Stimulated activated CD4-positive, alpha-beta T cell treated with anti-CD3 and anti-CD28 coated beads, Interleukin-2, amount 100 ng/mL, for 24 hours (primary cell): ENCODE results near the gene GTF2A1L.
"Not testable (repeated sequence)": the region's sequence is repeated elsewhere in the genome, so short reads cannot be mapped to it uniquely, and the experiment has no call there.

Experiments
- DNase-seq, 2 donors: peaks; one replicate each; pipeline ENCODE4 v3.0.0-alpha.2; 2020

Gene GTF2A1L, protein sequence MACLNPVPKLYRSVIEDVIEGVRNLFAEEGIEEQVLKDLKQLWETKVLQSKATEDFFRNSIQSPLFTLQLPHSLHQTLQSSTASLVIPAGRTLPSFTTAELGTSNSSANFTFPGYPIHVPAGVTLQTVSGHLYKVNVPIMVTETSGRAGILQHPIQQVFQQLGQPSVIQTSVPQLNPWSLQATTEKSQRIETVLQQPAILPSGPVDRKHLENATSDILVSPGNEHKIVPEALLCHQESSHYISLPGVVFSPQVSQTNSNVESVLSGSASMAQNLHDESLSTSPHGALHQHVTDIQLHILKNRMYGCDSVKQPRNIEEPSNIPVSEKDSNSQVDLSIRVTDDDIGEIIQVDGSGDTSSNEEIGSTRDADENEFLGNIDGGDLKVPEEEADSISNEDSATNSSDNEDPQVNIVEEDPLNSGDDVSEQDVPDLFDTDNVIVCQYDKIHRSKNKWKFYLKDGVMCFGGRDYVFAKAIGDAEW

DNA sequence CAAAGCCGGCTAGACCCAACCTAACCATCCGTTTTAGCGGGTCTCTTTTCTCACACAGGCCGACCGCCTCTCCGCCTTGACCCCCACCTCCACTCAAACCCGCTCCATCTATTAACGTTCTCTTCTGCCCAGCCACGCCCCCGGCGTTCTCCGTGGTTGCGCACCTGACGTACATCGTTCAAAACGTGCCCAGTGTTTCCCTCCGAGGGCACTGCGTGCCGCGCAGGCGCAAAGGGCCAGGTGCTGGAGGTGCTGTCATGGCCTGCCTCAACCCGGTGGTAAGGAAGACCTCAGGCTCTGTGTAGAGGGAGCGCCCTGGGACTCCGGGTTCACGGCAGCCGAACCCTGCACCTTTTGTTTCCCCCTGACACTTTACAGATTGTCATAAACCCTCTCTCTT, at the start of gene GTF2A1L:
Gene GTF2A1L (plus strand): TSS at position 239 of the 400 bp plus-strand sequence. CDS start 19 bp downstream, at position 258.
- no peak for DNase-seq

DNA sequence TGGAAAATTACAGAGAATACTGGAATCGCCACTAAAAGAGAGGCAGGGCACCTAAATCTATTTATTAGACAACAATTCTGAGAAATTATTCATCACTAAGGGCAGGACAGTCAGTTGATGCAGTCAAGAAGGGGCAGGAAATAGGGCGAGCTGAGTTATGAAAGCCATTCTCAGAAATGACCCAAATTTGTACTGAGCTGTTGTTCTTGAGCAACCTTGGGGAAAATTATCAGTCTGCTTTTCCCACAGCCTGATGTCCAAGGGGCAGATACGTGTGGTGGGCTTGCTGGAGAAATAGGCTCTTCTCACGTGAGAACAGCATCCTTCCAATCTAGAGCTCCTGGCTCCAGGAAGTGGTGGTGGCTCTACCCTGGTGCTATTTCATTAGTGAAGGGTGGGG, 49.1 kb upstream of the GTF2A1L start:
- DNase-seq, result no peak

DNA sequence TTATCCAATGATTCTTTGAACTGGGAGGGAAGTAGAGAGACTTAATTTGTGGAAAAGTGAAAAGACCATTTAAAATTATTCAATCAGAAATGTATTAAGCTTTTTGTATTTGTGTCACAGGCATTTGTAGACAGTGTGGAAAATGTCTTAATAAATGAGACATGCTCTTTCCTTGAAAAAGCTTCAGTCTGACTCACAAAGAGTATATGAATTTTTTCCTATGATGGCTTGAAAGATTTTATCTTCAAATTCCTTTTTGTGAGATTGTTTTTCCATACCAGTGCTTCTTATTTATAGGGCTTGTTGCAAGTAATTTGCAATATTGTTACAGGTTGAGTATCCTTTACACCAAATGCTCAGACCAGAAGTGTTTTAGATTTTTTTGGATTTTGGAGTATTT, 48.2 kb upstream of the GTF2A1L start:
- DNase-seq, result no peak

DNA sequence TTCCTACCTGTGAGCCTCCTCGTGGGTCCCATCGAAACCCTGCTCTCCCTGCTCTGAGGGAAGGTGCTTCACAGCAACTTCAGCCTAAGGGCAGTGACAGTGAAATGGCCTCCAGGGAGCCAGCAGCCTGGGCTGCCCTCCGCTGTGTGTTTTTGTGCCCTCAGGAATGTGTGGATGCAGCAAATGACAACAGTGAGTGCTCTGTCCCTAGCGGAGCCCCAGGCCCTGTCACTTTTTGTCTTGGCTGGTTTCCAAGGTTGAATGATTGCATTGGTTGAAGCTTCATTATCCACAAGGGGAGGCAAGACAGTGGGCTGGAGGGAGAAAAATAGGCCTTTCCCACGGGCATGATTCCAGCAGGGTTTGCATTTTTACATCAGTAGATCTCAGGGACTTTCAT, 44.8 kb upstream of the GTF2A1L start:
- no peak for DNase-seq

DNA sequence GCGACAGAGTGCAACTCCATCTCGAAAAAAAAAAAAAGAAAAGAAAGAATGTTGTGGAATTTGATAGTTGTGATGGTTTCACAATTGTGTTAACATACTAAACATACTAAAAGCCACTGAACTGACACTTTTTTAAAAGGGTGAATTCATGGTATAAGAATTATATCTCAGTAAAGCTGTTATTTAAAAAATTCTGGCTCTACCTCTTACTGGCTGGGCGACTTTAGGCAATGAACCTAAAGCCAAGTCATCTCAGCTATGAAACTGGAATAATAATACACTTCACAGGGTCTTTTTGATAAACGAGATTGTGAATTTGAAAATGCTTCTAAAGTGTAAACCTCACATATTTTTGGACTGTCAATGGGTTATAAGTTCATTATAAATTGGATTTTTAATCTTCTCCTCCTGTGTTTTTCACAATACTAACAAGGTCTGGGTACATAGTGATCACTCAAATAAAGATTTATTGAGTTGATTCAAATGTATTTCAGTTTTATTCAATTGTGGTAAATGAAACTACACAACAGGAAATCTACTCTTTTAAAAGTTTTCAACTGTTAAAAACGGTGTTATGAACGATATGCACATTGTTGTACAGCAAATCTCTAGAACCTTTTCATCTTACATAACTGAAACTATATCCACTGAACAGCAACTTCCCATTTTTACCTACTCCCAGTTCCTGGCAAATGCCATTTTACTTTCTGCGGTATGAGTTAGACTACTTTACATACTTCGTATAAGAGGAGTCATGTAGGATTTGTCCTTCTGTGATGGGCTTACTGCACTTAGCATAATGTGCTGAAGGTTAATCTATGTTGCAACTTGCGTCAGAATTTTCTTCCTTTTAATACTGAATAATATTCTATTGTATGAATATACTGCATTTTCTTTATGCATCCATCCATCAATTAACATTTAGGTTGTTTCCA, 43.0 kb upstream of the GTF2A1L start:
- no peak for DNase-seq

DNA sequence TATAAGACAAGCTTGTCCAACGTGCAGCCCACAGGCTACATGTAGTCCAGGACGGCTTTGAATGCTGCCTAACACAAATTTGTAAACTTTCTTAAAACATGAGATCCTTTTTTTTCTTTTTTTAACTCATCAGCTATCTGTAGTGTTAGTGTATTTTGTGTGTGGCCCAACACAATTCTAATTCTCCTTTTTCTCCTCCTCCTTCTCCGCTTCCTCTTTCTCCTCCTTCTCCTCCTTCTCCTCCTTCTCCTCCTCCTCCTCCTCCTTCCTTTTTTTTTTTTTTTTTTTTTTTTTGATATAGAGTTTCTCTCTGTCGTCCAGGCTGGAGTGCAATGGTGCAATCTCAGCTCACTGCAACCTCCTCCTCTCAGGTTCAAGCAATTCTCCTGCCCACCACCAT, 39.3 kb upstream of the GTF2A1L start:
- no peak for DNase-seq

DNA sequence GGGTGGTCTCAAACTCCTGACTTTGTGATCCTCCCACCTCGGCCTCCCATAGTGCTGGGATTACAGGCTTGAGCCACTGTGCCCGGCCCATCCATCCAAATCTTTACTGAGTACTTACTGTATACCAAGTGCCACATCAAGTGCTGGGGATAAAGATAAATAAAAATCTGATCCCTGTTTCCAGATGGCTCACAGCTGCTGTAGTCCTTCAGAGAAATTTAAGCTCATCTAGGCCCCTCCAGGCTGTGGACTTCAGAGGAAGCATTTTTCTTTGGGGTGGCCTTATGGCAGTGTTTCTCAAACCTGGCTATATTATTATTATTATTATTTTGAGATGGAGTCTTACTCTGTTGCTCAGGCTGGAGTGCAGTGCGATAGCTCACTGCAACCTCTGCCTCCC, 33.7 kb upstream of the GTF2A1L start:
- DNase-seq, result no peak

DNA sequence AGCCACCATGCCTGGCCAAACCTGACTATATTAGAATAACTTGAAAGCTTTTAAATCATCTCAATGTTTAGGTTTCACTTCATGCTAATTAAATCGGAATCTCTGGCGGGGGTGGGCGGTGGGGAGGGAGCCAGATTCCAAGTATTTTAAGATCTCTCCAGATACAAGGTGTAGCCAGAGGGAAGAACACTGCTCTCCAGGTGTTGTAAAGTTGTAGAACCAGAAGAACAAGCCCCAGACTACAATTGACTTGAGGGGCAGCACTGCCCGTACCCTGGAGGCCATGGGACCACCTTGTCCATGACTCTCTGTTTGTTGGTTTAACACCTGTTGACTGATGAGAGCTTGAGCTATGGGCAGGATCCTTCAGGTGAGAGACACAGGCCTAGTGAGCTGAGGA, 33.1 kb upstream of the GTF2A1L start:
- DNase-seq, result no peak

DNA sequence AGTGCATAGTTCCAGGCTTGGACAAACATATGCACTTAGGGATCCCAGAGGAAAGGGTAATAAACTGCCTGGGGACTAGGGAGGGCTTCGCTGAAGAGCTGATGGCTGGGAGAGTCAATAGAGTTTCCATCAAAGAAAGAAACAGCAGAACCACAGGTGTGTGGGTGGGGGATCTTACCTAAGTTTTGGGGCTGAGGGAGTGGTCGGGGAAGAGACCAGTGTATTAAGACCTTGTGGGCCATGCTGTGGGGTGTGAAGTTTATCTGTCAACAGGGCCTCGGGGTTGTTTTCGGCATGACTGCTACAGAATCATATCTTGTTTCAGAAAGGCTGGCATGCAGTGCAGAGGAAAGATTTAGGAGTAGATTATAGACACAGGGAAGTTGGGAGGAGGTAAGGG, 31.2 kb upstream of the GTF2A1L start:
- DNase-seq, result no peak

DNA sequence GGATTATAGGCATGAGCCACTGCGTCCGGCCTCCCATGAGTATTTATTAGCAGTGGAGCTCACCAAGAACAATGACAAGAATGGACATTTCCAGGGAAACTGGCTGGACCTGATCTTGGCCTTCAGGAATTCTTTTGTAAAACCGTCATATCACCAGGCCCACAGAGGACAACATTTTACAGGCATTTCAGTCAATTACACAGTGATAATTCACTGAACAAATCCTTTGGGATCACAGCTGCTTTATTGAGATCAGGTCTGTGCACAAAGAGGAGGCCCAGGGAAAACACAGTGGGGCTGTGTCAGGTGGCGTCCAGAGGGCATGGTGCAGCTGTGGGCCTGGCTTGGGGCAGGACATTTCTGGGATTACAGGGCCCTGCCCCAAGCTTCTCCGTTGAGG, 30.1 kb upstream of the GTF2A1L start:
- no peak for DNase-seq

DNA sequence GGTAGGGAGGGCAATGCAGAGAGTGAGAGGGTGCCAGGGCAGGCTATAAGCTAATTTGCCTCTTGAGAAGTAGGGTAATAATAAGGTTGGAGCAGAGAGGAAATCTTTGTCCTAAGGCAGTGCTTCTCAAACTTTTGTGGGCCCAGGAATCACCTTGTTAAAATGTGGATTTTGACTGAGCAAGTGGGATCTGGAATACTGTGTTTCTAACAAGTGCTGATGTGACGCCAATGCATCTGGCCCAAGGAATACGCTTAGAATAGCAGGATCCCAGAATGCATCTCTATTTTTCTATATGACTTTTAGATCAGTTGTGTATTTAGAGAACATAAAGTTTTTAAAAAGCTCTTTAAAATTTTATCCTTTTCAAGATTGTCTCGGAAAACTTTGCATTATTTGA, 29.7 kb upstream of the GTF2A1L start:
- no peak for DNase-seq

DNA sequence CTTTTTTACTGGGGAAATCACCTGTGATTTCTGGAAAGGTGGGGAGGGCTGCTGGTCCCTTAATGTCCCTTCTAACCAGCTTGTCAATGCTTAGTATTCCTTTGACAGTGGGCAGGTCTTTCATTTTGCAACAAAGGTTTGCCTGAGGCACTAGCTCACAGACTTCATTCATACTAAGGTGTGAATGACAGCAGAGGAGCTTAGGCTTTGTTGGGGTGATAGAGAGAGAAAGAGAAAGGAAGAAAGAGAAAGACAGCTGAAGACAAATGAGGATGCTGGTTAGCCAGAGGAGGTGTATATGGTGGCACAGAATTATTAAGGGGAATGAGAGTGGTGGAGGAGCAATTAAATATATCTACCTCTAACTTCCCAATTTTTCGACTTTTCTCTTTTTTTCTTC, 28.9 kb upstream of the GTF2A1L start:
- DNase-seq, result no peak

DNA sequence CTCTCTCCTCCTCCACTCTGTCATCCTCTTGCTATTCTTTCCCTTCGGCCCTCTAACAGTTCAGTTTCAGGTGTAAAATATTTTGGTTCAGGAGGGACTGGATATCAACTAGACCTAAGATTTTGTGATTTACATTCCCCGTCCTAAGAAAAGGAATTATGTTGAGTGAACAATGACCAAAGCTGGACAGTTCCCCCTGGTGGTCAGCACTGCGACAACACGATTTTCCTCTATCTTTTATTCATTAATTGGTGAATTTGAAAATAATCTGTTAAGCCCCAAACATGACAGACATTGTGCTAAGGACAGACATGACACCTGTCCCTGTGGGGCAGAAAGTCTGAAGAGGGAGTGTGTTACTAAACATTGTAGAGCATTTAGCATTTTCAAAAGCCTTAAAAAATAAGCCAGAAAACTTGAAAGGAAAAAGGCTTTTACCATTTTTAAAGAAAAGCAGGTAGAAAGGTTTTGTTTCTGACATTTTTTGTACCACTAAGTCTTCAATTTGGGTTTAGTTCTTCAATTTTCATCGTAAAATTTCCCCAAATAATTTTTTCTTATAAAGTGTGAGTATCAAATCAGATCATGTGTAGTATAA, 28.4 kb upstream of the GTF2A1L start:
- DNase-seq, result peak in 1 of 2 donors; percentile 8

DNA sequence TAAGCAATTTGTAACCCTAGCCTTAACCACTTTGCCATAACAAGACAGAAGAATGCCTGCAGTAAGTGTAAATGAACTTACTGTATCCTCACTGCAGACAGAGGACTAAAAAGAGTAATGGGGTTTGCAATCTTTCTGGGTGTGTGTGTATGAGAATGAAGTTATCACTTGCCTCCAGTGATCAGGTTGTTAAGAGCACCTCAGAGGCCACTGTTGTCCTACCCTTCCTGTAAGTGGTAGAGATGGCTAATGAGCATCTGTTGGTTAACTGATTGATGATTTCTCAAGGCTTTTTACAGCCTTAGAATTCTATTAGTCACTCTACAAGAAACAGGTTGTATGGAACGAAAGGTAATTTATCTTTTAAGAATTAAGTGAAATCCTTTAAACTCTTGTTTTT, 27.6 kb upstream of the GTF2A1L start:
- DNase-seq, result no peak

DNA sequence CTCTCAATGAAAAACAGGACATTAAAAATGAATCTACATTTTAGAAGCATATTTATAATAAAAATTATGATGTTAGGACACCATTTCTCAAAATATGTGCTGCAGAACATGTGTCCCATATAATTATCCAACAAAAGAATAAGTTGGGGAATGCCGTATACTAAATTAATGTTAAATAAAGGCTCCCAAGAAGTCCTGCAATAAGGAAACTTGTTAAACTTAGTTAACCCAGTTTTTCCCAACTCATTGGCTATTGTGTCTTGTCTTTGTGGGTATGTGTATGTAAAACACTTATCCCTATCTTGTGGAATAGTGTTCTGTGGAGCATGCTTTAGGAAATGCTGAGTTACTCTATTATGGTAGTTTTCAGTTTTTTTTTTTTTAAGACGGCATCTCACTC, 25.6 kb upstream of the GTF2A1L start:
- DNase-seq, result no peak

DNA sequence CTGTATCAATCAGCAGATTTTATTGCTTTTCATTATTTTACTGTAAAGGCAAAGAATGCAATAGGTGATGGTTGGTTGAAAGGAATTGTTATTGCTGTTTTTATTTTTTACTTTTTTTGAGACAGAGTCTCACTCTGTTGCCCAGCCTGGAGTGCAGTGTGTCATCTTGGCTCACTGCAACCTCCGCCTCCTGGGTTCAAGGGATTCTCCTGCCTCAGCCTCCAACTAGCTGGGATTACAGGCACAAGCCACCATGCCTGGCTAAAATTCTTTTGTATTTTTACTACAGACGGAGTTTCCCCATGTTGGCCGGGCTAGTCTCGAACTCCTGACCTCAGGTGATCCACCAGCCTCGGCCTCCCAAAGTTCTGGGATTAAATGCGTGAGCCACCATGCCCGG, 20.9 kb upstream of the GTF2A1L start:
- DNase-seq, result not testable (repeated sequence)

DNA sequence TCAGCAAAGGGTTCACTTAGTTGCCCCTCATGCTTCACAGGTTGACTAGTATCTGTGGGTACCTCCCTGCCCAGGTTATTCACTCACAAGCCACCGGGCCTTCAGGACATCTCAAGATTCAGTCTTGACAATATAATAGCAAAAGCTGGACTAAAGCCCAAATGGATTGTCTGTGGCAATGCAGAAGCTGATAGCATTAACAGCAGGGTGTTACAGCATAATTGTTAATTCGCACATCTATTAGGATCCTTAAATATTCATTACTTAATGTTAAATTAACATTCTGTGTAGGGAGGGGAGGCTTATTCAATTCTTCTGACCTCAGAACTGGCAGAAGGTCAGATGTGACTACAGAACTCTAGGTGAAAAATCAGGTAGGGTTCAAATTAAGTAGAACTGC, 20.2 kb upstream of the GTF2A1L start:
- no peak for DNase-seq

DNA sequence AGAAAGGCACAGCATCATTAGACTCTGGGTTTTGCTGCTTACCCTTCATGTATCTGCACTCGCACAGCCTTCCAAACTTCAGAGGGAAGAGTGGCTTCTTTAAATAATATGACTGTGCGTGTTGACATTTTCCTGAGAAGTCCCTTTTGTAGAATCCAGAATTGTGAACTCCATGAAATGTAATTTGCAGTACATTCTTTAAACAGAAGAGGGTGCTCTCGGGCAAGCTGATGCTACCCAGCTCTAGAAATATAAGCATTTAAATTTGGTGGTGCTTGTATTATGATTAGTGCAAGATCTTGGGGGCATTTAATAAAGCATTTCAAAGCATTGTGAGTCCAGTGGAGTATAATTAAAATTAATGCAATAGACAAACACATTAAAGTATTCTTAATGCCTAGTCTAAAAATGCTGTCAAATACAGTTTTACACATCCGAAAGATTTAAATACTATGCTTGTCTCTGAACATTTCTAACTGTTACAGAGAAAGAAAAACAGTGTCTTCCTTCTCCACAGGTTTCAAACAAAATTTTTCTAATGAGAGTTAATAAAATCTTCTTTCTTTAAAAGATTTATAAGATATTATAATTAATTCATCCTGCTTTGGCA, 17.3 kb upstream of the GTF2A1L start:
- DNase-seq, result no peak

DNA sequence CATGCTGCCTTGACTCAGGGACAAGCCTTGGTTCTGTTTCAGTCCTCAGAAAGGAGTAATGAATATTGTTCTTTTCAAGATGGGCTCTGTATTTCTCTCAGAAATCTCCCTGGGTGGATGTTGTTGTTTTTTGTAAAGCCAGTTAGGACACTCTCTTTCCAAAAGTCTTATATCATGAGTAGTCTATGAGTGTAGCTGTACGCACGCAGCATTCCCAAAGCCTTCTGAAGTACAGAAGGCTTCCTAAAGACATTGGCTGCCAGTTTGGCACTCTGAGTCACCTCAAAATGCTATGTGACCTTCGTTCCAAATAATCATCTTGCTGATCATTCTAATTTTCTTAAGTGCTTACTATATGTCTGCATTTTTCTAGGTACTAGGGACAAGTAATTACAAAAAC, 16.7 kb upstream of the GTF2A1L start:
- no peak for DNase-seq

DNA sequence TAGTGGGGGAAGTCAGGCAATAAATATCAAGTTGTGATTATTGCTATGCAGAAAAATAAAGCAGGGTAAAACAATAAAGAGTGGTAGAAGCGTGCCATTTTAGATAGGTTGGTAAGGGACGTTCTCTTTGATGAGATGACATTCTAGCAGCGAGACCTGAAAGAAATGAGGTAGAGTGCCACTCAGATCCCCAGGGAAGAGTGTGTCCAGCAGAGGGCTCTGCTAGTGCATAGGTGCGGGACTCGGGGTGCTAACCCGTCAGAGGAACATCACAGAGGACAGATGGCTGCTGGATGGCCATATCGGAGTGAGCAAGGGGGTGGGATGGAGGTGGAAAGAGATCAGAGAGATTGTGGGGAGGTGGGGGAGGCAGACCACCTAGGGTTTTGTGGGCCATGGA, 16.3 kb upstream of the GTF2A1L start:
- DNase-seq, result peak in 1 of 2 donors; percentile 9

DNA sequence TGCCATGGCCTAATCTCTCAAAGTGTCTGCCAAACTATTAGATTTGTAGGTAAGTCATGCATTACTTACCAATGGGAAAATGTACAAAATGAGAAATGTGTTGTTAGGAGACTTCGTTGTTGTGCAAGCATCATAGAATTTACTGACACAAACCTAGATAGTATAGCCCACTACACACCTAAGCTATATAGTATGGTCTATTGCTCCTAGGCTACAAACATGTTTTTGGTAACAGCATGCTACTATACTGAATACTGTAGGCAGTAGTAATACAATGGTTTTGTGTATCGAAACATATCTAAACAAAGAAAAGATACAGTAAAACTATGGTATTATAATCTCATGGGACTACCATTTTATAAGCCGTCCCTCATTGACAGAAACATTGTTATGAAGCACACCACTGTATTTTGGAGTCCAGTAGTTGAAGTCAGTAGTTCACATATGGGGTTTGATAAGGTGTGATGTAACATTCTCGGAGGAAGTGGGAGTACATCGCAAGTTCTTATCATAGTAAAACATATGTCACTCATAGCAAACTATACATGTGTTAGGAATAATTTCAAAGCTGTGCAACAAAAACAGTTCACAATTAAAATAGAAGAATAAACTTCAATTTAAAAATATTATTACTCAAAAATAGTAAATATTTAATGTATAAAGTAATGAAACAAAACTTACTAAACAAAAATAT, 12.0 kb upstream of the GTF2A1L start:
- DNase-seq, result no peak

DNA sequence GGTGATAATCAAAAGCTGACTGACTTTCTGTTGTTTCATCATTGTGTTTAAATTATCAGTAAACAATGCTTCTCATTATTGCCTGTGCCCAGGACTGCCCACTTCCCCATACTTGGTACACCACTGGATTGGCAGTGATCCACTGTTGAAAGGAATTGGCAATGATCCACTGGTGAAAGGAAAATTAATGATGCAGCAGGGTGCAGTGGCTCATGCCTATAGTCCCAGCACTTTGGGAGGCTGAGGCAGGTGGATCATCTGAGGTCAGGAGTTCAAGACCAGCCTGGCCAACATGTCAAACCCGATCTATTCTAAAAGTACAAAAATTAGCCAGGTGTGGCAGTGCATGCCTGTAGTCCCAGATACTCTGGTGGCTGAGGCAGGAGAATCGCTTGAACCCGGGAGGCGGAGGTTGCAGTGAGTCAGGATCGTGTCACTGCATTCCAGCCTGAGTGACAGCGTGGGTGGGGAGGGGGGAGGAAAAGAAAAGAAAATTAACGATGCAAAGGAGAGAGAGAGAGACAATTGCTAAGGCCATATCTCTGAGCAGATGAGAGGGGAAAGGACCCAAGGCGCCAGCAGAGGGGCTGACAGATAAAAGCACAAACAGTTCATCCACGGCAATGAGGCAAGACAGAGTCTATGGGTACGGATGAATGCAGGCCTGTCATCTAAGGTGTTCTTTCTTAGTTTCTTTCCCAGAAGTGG, 10.2 kb upstream of the GTF2A1L start:
- DNase-seq, result no peak
